GM12891 (cell line): ENCODE results near the gene UNC50.

Experiments used
- POLR2A ChIP-seq: IDR thresholded peaks from 2 replicates; pipeline ENCODE4 v1.6.1; 2011; ENCODE audit warnings: low read depth, low read length, control low read depth
- POLR2AphosphoS5 ChIP-seq: IDR thresholded peaks from 2 replicates; pipeline ENCODE4 v1.6.1; 2011; ENCODE audit warnings: low read depth, low read length, control low read depth
- POU2F2 ChIP-seq: IDR thresholded peaks from 2 replicates; pipeline ENCODE4 v1.6.1; 2011; ENCODE audit warnings: low read depth, mild to moderate bottlenecking, control low read depth, low read length, moderate library complexity
- SPI1 ChIP-seq: IDR thresholded peaks from 2 replicates; pipeline ENCODE4 v1.6.1; 2011; ENCODE audit warnings: low read depth, low read length, control low read depth

GRCh38 chr2:98614024-98614739, 5.8 kb downstream of the UNC50 start:
- TF ChIP-seq POLR2AphosphoS5 (no peak), POLR2A (no peak), POU2F2 (no peak), SPI1 (no peak)
